ENCODE data around the gene SLC39A2. TPM values are rescaled to one million over a fixed set of nuclear protein-coding genes. Genes with fewer than 3 reads are reported as not detected.

The SLC39A2 gene
- total RNA-seq, 1 experiment from 2014 or later, result not detected

DNA sequence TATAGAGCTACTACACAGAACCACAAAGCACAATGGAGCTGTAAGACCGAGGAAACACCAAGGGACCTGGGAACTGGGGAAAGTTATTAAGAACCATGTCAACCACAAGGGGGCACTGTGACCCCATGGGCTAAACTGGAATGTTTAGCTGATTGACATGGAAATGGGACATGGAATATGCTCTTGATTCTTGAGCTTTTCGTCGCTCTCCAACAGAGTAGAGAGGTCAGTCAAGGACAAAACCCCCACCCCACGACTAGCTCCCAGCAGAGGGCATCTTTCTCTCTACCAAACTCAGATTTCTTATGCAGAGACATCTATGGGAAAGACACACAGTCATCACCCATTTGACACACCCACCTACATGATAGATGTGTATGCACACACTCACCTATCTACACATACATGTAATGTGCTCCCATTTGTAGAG lies 15.7 kb downstream of the SLC39A2 start:
- Histone ChIP-seq H3K4me2 (ENCODE audit: low read length) (peak overlapping the region; percentile 14; the same call in 1 of the 2 replicates), H3K4me1 (ENCODE audit: control insufficient read depth in 1 of 2, insufficient read depth in 2 of 2, low read length in 2 of 2) (peaks cover 0 to 4% of the 10 kb centered on the region in 2 experiments; a peak in 1 of 4 replicates), H2AFZ (ENCODE audit: low read depth, low read length, poor library complexity, severe bottlenecking) (no peak overlapping the region), H3K9ac (ENCODE audit: low read length) (no peak overlapping the region), H3K79me2 (ENCODE audit: insufficient read depth, low read length) (no peaks in the 10 kb centered on the region), H4K20me1 (ENCODE audit: insufficient read depth) (no peaks in the 10 kb centered on the region), H3K36me3 (ENCODE audit: control insufficient read depth in 1 of 2, insufficient read depth in 2 of 2, low read length in 2 of 2) (no peaks in the 10 kb centered on the region; a peak in 1 of 4 replicates), H3K9me3 (ENCODE audit: control insufficient read depth in 1 of 2, insufficient read depth in 1 of 2, low read depth in 1 of 2, low read length in 2 of 2) (no peaks in the 10 kb centered on the region), H3K9me2 (ENCODE audit: insufficient read depth) (no peaks in the 10 kb centered on the region), H3K27ac (ENCODE audit: low read depth, low read length) (no peak overlapping the region), H3K27me3 (ENCODE audit: insufficient read depth, low read length) (peaks cover 18% of the 10 kb centered on the region; the same call in 1 of the 2 replicates), H3K4me3 (replicated peaks in 1 of 2; ENCODE audit: low read depth in 1 of 2, low read length in 2 of 2) (no peak overlapping the region)
- DNase-seq (ENCODE audit: low read depth, low spot score) (peak; percentile 80), ATAC-seq (peak; percentile 97)
- BruUV-seq (replicated peaks), result no TSS peak
- TF ChIP-seq CBX3 (IDR thresholded peaks at IDR 0.05; ENCODE audit: low read depth), result peak; percentile 23; the same call in 1 of the 2 replicates
- peak; percentile 86 to 95 (median 95) for TF ChIP-seq CTCF (IDR thresholded peaks at IDR 0.05 in 2 of 3, conservative IDR thresholded peaks at IDR 0.05 in 1 of 3; ENCODE audit: borderline replicate concordance in 1 of 3, insufficient read depth in 1 of 3, low read depth in 2 of 3, low read length in 2 of 3)
- TF ChIP-seq, protein P1, sequence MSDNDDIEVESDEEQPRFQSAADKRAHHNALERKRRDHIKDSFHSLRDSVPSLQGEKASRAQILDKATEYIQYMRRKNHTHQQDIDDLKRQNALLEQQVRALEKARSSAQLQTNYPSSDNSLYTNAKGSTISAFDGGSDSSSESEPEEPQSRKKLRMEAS (IDR thresholded peaks at IDR 0.05), result no peak
- no peak for TF ChIP-seq JUND (IDR thresholded peaks at IDR 0.05)
- no peak for TF ChIP-seq SIN3A (IDR thresholded peaks at IDR 0.05; ENCODE audit: low read depth)
- TF ChIP-seq RAD21 (IDR thresholded peaks at IDR 0.05; ENCODE audit: low read depth), result peak; percentile 94
- no peak for TF ChIP-seq POLR2AphosphoS5 (IDR thresholded peaks at IDR 0.05; ENCODE audit: low read depth, low read length)
- TF ChIP-seq, protein P2, sequence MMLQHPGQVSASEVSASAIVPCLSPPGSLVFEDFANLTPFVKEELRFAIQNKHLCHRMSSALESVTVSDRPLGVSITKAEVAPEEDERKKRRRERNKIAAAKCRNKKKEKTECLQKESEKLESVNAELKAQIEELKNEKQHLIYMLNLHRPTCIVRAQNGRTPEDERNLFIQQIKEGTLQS (IDR thresholded peaks at IDR 0.05), result no peak
- TF ChIP-seq POLR2A (IDR thresholded peaks at IDR 0.05; ENCODE audit: borderline replicate concordance, extremely low read depth, insufficient read depth, insufficient read length), result no peak
- no peak for TF ChIP-seq REST (IDR thresholded peaks at IDR 0.05; ENCODE audit: low read depth)
- intact Hi-C loops (cut with micrococcal nuclease), result loop anchor here (1.0 to 10.0 kb wide), 4 partner anchors 26 to 540 kb away; no protein-coding TSS in a partner anchor
- RAD21 ChIA-PET (ENCODE audit: low non-redundant PET in 1 of 2, low total read pairs in 2 of 2, uncharacterized antibody in 2 of 2, unreplicated experiment in 2 of 2), result interaction anchor here (1.0 to 3.6 kb wide), 13 partner anchors 9 to 112 kb away, joined by 3 to 30 read pairs (median 5); partner anchors contain the start of gene ARHGEF40 (in 1 of the 2)
- POLR2A ChIA-PET, result interaction anchor here (1.0 to 1.6 kb wide), 5 partner anchors 26 to 93 kb away, joined by 3 to 6 read pairs (median 4); no protein-coding TSS in a partner anchor
- CTCF ChIA-PET, result interaction anchor here (0.6 to 4.0 kb wide), 44 partner anchors 9 to 542 kb away, joined by 3 to 148 read pairs (median 4); partner anchors contain the start of genes CHD8, NDRG2, RNASE13 and RNASE7
